ENCODE data around the gene OLFML2B.

OLFML2B gene

DNA sequence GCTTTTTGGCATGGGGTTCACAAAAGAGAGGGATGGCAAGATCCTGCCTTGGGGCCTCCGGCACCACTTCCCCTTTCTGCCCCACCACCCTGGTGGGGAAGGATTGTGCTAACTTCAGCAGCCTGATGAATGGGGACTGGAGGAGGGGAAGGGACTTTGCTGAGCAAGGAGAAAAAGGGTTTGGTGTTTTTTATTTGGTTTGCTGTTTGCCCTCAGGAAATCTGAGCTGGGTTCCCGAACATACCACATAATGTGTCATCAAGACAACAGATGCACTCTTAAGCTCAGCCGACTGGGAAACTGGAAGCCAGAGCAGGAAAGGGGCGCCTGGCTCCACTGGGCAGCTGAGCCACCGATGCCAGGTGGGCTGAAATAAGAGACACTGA lies 19.8 kb downstream of the OLFML2B start:
- no peak for DNase-seq

DNA sequence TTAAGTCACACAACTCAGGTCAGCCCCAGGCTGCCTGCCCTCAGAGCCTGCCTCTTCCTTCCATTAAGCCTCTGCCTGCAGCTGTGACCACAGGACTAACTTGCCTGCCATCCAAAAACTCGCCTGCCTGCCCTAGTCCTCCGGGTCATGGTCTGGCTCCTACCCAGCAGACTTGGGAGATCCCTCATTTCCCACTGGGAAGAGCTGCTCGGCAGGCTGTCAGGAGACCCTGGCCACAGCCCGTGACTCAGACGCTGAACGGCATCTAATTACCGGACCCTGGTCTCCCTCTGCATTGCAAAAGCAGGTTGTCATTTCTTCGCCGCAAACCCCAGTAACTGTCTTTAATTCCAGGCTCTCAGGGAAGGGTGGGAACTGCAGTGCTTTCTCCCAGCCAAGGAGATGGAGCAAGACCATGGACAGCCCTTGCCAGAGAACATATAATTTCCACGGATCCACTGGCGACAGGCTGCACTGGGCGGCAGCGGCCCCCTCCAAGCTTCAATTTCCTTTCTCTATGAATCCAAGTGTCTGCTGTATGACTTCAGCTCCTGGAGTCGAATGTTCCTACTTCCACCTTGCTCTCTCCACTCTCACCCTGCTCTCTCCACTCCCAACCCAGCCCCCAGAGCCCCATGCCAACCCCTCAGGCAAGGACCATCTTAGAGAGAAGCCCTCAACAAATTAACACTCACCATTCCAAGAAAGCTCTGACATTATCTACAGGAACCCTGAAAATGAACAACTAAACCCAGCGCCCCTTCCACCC lies 20.4 kb downstream of the OLFML2B start:
- no peak for DNase-seq

DNA sequence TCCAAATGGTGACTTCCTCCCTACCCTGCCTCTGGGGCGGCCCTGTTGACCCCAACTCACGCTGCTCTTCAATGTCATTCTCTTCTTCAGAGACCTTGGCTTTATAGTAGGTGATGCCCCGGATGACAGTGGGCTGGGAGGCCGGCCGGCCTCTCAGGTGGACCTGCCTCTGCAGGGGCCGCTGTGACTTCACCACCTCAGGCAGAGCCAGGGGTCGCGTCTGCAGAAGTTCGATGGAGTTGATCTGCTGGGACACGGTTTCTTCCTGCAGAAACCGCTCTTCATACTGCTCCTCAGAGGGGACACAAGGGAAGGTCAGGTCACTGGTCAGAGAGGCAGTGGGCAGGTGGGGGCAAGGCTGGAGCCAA lies 23.6 kb downstream of the OLFML2B start:
- DNase-seq, result no peak

DNA sequence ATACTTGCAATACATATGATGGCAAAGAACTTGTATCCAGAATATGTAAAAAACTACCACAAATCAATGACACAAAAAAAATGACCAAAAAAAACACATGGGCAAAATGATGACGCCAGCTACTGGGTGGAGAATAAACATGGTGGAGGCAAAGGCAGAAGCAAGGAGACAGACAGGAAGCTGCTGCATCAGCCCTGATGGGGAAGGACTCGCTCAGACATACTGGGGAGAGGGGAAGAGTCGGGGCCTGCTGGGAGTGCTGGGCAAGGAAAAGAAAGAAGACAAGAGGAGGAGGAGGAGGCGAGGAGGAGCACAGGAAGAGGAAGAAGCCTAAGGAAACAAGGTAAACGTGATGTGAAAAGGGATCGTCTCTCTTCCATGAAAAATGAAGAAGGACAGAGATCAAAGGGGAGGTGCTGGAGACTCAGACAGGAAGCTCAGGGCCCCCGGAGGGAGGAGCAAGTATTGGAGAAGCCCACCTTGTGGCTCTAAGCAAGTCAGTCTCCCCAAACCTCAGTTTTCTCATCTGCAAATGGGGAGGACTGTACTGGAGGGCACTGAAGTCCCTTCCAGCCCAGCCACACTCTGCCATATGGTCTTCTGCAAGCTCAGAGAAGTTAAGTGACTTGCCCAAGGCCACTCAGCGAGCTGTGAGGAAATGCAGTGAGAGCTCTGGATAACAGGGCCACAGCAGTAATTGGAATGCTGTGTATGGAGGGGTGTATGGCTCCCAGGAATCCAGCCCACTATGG lies 24.2 kb downstream of the OLFML2B start:
- DNase-seq, result no peak

DNA sequence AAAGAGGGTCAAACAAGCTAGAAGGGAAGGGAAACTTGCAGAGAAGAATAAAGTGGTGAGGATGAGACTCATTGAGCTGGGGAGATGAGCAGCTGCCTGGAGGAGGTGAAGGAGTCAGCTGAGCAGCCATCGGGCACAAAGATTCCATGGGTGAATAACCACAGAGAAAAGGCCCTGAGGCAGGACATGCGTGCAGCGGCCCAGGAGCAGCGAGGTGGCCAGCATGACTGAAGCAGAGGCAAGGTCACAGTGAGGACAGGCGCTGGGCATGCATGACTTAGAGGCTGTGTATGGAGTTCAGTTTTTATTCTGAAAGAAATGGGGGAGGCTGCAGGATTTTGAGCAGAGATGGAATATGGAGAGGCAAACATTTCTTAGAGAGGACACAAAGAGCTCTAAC lies 24.9 kb downstream of the OLFML2B start:
- no peak for DNase-seq

DNA sequence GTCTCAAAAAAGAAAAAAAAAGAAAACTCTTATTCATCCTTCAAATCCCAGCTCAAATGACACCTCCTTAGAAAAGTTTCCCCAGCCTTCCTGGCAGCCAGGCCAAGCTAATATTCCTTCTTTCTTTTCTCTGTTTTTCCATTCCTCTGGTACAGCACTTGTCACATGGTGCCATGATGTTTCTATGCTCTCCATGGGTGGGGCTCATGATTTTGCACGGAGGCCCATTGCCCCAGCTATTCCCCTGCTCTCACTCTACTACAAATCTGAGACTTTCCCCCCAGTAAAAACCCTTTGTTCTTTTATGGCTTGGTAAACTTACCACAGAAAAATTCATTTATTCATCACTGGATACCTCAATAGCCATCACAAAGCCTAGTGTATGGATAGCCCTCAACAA lies 26.5 kb downstream of the OLFML2B start:
- no peak for DNase-seq

DNA sequence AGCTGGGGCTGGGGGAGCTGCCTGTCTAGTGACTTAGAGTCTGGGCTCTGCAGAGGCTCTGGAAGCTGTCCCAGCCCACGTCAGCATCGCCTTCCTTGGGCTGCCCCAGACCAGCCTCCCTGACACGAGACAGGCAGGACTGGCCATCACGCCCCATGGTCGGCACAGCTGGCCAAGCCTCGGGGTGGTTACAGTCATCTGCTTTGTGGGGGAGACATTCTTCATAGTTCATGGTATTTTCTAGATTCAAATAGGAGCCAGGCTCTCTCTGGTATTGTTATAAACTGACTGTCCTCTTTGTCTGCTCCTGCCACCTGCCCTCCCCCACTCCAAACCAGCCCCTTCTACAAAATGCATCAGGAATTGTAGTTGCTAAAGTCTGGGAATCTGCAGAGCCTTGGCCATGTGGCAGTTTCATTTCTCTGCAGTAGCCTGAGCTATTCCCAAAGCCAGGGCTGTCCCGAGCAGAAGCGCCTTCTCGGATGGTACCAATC lies 29.4 kb downstream of the OLFML2B start:
- no peak for DNase-seq

DNA sequence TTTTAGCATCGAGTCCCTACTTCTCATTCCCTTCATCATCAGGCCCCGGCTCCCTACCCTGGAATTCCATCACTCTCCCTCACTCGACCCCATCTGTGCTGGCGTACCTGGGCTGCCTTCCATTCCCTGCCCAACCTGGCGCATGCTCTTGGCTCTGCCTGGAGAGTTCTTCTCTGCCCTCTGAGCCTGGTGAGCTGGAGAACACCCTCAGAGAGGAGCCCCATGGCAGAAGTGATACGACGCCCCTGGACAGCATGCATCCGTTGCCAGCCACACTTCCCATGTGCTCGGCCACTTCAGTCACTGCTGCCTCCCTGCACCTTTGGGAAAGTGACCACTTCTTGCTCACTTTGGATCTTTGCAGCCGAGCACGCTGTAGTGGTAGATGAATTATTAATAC lies 30.1 kb downstream of the OLFML2B start:
- DNase-seq, result no peak

DNA sequence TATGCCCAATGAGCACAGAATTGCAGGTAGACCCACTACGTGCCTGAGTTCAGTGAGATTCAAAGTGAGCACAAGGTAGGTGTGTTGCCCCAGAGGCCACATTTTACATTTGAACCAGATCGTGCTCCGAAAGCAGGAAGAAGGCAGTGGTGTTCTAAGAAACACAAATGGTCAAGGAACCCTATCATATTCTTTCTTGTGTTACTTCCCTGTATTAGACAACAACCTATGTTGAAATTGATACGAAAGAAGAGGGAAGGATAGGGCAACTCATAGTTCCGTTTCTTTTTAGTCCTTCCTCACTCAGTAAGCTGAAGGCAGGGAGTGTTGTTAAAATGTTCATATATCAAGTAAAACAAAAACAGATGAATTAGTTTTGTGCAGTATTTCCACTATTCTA lies 33.9 kb downstream of the OLFML2B start:
- DNase-seq, result no peak

DNA sequence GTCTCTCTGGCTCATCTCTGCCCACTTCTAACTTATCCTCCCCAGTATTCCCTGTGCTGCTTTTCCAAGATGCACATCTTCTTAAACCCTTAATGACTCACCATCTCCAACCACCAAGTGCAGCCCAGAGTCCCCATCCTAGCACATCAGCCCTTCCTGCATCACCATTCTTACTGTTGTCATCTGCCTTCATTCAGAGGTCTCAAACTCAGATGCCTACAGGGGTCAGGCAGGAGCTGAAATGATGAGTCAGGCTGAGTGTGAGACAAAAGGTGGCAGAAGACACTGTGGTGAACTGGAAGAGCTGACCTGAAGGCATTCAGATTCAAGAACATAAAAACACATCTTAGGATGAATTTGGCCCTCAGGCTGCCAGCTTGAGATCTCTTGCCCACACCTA lies 34.6 kb downstream of the OLFML2B start:
- DNase-seq, result no peak

DNA sequence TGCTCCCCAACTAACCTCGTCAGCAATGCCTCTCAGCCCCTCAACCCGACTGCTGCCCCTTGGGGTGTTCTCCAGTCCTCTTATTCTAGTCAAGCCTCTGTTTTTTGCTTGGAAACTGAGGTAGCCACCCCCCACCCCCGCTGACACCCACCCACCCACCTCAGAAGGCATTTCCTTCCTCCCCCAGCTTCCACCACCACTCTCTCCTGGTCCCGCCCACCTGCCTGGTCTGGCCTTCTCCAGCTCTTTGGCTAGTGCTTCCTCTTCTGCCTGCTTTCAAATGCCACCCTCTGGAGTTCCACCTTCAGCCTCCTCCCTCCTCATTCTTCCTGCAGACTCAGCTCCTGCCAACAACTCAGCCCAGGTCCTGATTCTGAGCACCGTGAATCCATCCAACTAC lies 35.3 kb downstream of the OLFML2B start:
- no peak for DNase-seq

DNA sequence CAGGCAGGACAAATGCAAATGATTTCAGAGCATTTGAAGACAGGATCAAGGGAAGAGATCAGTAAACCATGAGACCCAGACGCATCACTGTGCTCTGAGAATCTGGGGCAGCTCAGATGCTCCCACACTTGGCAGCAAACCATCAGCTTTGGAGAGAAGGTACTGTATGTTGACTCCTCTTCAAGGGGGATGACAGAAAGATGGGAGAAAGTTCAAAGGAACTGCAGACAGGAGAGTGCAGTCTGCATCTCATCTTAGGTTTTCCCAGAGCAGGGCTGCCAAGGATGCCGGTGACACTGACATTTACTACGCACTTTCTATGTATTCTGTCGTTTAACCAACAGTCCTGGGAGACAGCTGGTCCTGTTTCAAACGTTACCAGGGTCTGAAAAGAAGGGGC lies 35.8 kb downstream of the OLFML2B start:
- no peak for DNase-seq

DNA sequence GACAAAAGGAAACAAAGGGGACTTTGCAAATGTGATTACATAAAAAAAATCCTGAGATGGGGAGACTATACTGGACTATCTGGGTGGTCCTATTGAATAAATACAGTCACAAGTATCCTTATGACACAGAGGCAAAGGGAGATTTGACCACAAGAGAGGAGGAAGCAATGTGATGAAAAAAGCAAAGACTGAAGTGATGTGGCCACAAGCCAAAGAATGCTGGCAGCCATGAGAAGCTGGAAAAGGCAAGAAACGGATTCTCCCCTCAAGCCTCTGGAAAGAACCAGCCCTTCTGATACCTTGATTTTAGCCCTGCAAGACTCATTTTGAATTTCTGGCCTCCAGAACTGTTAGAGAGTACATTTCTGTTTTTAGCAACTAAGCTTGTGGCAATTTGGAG lies 36.4 kb downstream of the OLFML2B start:
- no peak for DNase-seq

DNA sequence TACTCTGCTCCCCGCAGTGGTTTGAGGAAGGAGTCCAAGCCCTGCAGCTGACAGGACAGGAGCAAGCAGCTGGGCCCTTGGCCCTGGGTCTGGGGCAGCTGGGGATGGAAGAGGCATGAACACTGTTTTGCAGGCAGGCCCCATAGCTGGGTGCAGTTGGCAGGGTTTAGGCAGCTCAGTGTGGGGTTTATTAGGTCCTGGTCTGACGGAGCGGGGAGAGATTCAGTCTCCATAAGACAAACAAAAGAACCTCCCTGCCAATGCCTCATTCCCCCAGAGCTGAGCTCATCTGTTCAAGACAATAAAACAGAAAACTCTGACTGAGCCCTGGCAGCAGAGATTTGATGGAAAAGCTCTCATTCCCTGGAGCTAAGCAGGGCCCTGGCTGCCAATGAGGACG lies 37.3 kb downstream of the OLFML2B start:
- DNase-seq, result no peak

DNA sequence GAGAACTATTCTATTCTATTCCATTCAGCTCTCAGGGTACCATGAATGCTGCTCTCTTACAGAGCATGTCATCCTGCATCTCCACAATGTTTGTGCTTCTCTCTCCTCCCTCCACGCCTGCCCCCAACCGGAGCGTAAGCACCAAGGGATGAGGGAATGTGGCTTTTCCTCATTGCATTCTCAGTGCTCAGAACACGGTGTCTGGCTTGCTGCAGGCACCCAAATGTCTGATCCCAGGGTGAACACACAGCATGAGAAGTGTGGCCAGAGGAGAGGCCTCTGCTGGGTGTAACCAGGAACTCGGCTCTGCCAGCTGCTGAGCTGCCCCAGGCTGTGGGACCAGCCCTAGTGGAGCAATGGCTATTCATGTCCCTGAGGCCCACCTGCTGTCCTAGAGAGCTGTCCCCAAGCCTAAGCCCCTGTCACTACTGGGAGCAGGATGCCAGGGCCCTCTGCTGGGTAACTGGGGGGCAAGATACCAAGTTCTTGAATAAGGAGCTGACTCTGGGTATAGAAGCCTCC lies 38.3 kb downstream of the OLFML2B start:
- DNase-seq, result no peak

DNA sequence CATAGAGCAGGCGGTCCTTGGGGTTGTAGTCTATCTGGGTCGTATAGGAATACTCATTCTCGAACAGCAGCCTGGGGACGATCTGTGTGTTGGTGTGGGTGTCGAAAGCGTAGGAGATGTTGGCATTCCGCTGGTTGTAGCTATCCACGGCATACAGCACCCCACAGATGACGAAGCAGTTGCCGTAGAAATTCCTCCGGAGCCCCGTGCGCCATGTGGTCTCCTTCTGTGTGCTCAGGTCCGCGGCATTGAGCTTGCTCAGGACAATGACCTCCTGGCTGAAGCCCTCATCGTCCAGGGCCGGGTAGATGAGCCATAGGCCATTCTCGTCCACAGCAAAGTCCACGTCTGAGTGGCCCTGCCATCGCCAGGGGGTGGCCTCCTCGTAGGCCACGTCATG lies 39.9 kb downstream of the OLFML2B start:
- no peak for DNase-seq

DNA sequence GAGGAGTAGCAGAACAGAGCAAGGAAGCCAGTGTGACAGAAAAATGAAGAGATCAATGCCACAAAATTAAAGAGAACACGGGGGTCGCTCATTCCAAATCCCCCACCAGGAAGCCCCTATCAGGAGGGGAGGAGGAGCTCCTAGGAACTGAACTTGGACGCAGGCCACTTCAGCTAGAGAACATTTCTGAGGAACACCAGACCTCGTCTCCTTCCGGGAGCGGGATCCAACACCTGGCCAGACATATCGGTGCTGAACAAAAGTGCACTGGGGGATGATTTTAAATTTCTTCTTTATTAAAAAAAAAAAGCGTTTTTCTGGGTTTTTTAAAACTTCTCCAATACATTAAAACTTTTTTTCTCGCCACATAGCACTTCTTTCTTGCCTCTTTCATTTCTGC lies 40.8 kb downstream of the OLFML2B start:
- DNase-seq, result no peak

DNA sequence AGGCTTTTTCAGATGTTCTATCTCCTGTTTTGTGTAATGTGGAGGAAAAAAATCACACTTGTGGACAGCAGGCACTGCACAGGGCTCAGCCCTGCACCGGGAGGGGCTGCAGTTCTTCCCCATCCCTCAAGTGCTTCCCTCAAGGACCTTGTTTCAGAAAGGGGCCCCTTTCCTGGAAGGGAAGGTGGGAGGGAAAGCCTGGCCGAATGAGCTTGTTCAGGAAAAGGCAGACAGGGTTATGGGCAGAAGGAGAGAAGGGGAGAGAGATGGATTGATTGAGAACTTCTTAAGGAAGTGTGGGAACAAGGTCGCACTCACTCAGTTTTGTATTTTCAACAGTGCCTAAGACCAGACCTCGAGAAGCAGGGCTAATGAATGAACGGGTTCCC lies 41.2 kb downstream of the OLFML2B start:
- no peak for DNase-seq

DNA sequence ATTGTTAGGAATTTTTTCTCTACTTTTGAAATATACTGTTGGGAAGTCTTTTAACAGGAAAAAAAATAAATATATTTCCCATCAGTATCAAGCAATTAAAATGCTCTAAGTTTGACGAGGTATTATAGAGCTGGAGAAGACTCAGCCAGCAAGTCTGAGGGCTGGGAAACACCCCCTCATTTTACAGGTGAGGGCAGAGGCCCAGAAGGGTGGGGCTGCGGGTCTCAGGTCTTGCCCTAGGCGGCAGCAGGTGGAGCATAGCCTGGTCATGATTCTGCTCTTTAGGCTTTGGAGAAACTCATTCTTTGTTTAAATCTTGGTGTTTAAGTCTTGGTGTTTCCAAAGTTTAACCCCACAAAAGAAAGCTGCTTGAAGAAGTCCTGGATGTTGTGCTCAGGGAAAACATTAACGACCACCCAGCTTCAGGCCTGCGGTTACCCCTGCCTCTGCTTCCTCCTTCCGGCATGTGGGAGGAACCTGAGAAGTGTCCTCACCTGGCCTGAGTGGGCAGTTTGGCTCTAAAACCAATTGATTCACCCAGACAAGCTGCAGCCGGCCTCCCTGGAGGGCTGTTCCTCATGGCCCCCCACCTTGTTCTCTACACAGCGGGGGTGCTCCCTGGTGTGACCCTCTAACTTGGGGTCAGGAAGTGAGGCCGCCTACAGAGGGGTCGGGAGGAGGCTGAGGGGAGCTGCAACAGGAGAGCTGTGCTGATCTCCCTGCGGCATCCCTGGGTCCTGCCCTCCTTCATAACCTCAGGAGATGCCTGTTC lies 41.7 kb downstream of the OLFML2B start:
- DNase-seq, result no peak

DNA sequence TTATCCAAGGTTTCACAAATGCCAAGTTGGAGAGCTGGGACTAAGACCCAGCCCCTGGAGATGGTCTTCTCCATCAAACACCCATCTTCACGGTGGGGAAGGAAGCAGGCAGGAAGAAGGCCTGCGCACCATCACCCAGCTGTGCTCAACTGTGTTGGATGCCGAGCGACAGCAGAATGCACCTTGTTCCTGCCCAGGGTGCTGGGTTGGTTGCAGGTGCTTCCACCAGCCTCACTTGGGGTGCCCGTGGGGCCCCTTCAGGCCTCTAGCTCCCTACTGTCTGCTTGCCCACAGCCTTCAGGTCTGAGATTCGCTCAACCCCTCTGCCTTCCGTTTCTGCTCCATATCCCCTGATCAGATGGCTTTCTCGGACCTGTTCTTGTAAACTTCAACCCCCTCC lies 42.5 kb downstream of the OLFML2B start:
- no peak for DNase-seq

DNA sequence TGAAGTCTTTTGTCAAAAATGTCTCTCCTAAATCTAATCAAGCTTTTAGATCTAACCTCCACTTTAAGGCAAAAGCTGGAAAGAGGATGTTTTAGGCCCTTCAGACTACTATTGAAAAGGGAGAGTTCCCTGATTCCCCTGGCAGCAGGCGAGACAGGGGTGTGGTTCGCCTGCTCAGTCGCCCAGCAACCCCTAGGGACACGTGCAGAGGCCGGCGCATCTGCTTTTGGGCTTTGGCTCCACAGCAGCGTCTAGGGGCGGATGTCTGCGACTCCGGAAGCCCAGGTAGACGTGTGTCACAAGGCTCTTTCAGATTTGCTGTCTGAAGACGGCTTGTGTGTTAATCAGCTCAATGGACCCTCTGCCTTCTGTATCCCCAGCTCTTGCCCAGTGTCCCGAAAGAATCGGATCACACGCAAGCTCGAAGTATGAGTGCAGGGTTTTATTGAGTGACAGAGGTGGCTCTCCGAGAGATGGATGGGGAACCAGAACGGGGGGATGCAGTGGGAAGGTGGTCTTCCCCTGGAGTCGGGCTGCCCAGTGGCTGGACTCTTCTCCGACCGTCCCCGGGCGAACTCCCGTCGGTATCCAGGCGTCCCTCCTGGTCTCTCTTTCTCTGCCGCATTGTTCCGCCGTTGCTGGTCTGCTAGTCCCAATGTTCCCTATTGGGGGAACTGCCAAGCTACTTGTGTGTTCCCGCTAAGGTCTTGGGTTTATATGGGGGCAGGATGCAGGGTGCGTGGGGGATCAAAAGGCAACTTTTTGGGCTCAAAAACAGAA lies 45.5 kb downstream of the OLFML2B start:
- DNase-seq, result no peak

DNA sequence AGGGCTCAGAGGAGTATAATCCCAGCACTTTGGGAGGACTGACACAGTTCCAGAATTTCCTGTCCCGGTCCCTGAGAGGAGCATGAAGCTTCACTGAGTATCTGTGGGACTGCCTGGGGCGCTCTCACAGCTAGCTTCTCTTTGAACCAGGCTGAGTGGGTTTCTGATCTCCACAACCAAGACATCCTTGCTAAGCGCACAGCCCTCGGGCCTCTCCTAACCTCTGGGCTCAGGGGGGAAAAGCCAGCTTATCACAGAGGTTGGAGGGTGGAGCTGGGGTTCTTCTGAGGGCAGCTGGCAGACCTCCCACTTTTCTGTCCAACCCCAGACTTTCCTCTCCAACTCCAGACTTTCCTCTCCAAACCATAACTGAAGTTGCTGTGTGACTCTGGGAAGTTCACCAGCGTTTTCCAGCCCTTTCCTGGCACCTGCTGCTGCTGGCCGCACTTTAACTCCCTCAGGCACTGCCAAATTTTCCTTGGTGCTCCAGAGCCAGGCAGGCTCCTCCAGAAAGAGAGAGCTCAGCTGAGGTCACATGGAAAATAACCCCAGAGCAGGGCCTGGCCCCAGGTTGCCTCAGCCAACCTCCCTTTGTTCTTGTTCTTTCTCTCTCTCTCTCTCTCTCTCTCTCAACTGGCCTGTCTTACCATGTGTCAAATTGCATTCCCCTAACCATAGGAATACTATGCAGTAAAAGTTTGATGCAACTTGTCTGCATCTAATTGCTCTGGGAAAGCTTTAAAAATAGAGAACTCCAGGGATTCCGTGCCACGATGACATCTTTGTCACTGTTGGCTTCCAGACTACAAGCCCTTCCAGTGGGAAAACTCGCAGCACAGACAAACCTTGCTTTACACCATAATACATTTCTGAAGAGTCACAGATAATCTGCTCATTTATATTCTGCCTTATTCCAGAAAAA lies 49.5 kb downstream of the OLFML2B start:
- no peak for DNase-seq

Measured in stimulated activated CD4-positive, alpha-beta T cell treated with anti-CD3 and anti-CD28 coated beads, Interleukin-2, amount 100 ng/mL, for 48 hours (primary cell).